Kidney epithelial cell (primary cell): ENCODE results near the gene STARD8. TPM values are rescaled to one million over a fixed set of nuclear protein-coding genes. Genes with fewer than 3 reads are reported as not detected.

Experiments used
- DNase-seq: peaks from one replicate; pipeline ENCODE4 v3.0.0-alpha.2; 2010; ENCODE audit warnings: low read depth
- H3K27me3 ChIP-seq: 2 replicates; pipeline ENCODE4 v1.6.0; 2011; ENCODE audit warnings: low read length; ENCODE audit not compliant: control insufficient read depth, insufficient read depth
- H3K36me3 ChIP-seq: 2 replicates; pipeline ENCODE4 v1.5.1; 2011; ENCODE audit warnings: low read length; ENCODE audit not compliant: control insufficient read depth, insufficient read depth
- H3K4me3 ChIP-seq: 2 replicates; pipeline ENCODE4 v1.5.1; 2011; ENCODE audit warnings: low read depth, mild to moderate bottlenecking, control low read depth, low read length
- total RNA-seq: library from RNA; depleted of rRNA; stranded (reverse); fragments of >200 nt; gene quantifications from 2 replicates; pipeline ENCODE4 v1.2.3, GENCODE V29; 2015
- TF ChIP-seq, protein P1 (sequence below): IDR thresholded peaks from 2 replicates; pipeline ENCODE4 v1.5.1; 2011; ENCODE audit warnings: mild to moderate bottlenecking, moderate library complexity, low read length, control low read depth, inconsistent platforms; ENCODE audit not compliant: insufficient read depth, poor library complexity, severe bottlenecking

STARD8 gene
- total RNA-seq, 1 donor from 2014 or later = 1.8 TPM

DNA sequence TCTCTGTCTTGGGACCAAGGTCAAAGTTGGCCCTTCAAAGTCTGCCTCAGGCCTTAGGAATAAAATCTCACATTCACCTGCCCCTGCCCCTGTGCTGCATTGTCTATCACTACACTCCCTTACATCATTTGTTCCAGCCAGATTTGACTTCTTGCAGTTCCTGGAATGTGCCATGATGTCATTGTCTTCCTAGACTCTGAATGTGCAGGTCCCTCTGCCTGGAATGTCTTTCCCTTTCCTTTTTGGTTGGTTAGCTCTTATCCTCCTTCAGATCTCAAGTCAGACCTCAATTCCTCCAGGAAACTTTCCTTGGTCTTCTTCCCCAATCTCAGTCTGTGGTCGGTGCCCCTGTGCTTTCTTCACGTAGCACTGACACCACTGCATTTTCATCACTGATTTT lies 113.6 kb downstream of the STARD8 start:
- TF ChIP-seq, protein P1, sequence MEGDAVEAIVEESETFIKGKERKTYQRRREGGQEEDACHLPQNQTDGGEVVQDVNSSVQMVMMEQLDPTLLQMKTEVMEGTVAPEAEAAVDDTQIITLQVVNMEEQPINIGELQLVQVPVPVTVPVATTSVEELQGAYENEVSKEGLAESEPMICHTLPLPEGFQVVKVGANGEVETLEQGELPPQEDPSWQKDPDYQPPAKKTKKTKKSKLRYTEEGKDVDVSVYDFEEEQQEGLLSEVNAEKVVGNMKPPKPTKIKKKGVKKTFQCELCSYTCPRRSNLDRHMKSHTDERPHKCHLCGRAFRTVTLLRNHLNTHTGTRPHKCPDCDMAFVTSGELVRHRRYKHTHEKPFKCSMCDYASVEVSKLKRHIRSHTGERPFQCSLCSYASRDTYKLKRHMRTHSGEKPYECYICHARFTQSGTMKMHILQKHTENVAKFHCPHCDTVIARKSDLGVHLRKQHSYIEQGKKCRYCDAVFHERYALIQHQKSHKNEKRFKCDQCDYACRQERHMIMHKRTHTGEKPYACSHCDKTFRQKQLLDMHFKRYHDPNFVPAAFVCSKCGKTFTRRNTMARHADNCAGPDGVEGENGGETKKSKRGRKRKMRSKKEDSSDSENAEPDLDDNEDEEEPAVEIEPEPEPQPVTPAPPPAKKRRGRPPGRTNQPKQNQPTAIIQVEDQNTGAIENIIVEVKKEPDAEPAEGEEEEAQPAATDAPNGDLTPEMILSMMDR = no peak
- Histone ChIP-seq H3K4me3 (no peak overlapping the region), H3K36me3 (no peaks in the 10 kb centered on the region), H3K27me3 (peaks cover 6% of the 10 kb centered on the region)
- DNase-seq = no peak

DNA sequence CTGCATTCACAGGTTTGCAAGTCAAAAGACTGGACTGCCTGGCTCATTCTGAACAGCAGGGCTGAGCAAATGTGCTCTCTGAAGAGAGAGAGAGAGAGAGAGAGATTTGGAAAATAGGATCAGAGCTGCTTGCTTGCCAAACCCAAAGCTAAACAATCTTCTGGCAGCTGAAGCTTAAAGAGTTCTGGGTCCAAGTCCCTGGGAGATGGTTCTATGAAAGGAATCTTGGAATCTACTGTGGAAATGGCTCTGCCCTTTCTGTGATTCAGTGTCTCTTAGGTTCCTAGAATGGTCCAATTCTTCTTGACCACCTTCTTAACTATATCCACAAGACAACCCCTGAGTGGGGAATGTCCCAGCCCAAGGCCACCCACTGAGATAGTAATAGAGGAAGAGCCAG lies 115.3 kb downstream of the STARD8 start:
- no peak for DNase-seq
- Histone ChIP-seq H3K36me3 (no peaks in the 10 kb centered on the region), H3K27me3 (peaks cover 6% of the 10 kb centered on the region), H3K4me3 (no peak overlapping the region)
- TF ChIP-seq, protein P1 = no peak

DNA sequence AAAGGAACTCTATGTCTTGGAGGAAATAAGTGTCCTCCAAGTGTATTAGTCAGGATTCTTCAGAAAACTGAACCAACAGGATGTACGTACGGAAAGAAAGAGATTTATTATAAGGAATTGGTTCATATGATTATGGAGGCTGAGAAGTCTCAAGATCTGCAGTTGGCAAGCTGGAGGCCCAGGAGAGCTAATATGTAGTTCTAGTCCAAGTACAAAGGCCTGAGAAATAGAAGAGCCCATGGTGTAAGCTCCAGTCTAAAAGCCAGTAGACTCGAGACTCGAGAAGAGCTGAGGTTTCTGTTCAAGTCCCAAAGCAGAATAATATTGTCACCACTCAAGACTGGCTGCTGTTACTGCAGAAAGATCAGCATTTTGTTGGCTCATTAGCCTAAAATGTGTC lies 116.0 kb downstream of the STARD8 start:
- TF ChIP-seq, protein P1 = no peak
- H3K4me3 ChIP-seq = no peak overlapping the region
- H3K27me3 ChIP-seq = peaks cover 6% of the 10 kb centered on the region
- H3K36me3 ChIP-seq = no peaks in the 10 kb centered on the region
- DNase-seq = no peak

Other genes with a start within 250 kb of the STARD8 start
- gene OPHN1, start 214.2 kb upstream of the STARD8 start, total RNA-seq = 3.1 and 6.9 TPM in 2 replicates
- gene YIPF6, start 148.6 kb upstream of the STARD8 start, total RNA-seq = 25.5 and 25.7 TPM in 2 replicates
- gene EFNB1, start 181.4 kb downstream of the STARD8 start, total RNA-seq = 45.3 and 56.5 TPM in 2 replicates